SK-N-SH (cell line): ENCODE measurements around the gene ARV1. TPM values are rescaled to one million over a fixed set of nuclear protein-coding genes. Genes with fewer than 3 reads are reported as not detected.

Experiments used
- CTCF ChIA-PET: fragments of 300-600, 350-600 bp; formaldehyde crosslinking; extraction: SDS; loops from one replicate; lab custom pipeline; 2021; lab: Yijun Ruan, JAX
- POLR2A ChIA-PET: fragments of 350-600 bp; sonication (Branson Sonifier 250); formaldehyde crosslinking; extraction: SDS; loops from one replicate; lab custom pipeline; 2020; ENCODE audit warnings: antibody characterized with exemption, inconsistent platforms; lab: Yijun Ruan, JAX
- DNase-seq: peaks from one replicate; pipeline ENCODE4 v3.0.0; 2012
- H2AFZ ChIP-seq: fragments of 200-600 bp; sonication (generic); 2 replicates; pipeline ENCODE4 v1.8.1; 2016; ENCODE audit warnings: antibody characterized with exemption, mild to moderate bottlenecking, low read depth
- H3F3A ChIP-seq: fragments of 200-600 bp; sonication (generic); replicated peaks from 2 replicates; pipeline ENCODE3; 2016; ENCODE audit warnings: antibody characterized with exemption, mild to moderate bottlenecking; ENCODE audit not compliant: insufficient read depth
- H3K27ac ChIP-seq, 2 experiments: fragments of 200-500 bp in 1 of 2; fragments of 200-600 bp in 1 of 2; sonication (Bioruptor generic) in 1 of 2; sonication (generic), shearing (Covaris generic) in 1 of 2; 2 replicates each; pipeline versions ENCODE4 v1.5.1 to v1.6.1; 2014 to 2016; ENCODE audit warnings: low read depth in 2 of 2, inconsistent platforms in 1 of 2, low read length in 1 of 2, mild to moderate bottlenecking in 1 of 2, mixed read lengths in 1 of 2
- H3K27me3 ChIP-seq: fragments of 200-600 bp; sonication (generic), shearing (Covaris generic); 2 replicates; pipeline ENCODE4 v1.6.1; 2016; ENCODE audit warnings: mixed run types; ENCODE audit not compliant: insufficient read depth
- H3K36me3 ChIP-seq, 2 experiments: fragments of 200-500 bp in 1 of 2; fragments of 200-600 bp in 1 of 2; sonication (Bioruptor generic) in 1 of 2; sonication (generic) in 1 of 2; replicated peaks in 1 of 2; 2 replicates each; pipeline versions ENCODE3 to v1.5.1; 2014 to 2016; ENCODE audit warnings: low read length in 1 of 2, mild to moderate bottlenecking in 1 of 2; ENCODE audit not compliant: insufficient read depth in 2 of 2, control insufficient read depth in 1 of 2
- H3K4me1 ChIP-seq, 2 experiments: fragments of 200-500 bp in 1 of 2; fragments of 200-600 bp in 1 of 2; sonication (Bioruptor generic) in 1 of 2; sonication (generic), shearing (Covaris generic) in 1 of 2; 2 replicates each; pipeline versions ENCODE4 v1.5.1 to v1.6.1; 2014 to 2016; ENCODE audit warnings: low read depth in 1 of 2, low read length in 1 of 2, mixed run types in 1 of 2; ENCODE audit not compliant: insufficient read depth in 2 of 2, control insufficient read depth in 1 of 2
- H3K4me2 ChIP-seq: fragments of 200-600 bp; sonication (generic), shearing (Covaris generic); 2 replicates; pipeline ENCODE4 v1.6.1; 2017; ENCODE audit warnings: mixed run types
- H3K4me3 ChIP-seq, 2 experiments: fragments of 200-500 bp in 1 of 2; fragments of 200-600 bp in 1 of 2; sonication (Bioruptor generic) in 1 of 2; sonication (generic), shearing (Covaris generic) in 1 of 2; 2 replicates each; pipeline versions ENCODE4 v1.5.1 to v1.8.1; 2014 to 2016; ENCODE audit warnings: low read depth in 2 of 2, inconsistent platforms in 1 of 2, low read length in 1 of 2, mild to moderate bottlenecking in 1 of 2, mixed read lengths in 1 of 2, moderate library complexity in 1 of 2
- H3K79me2 ChIP-seq: fragments of 200-600 bp; sonication (generic); 2 replicates; pipeline ENCODE4 v1.8.1; 2017; ENCODE audit warnings: mild to moderate bottlenecking; ENCODE audit not compliant: insufficient read depth
- H3K9ac ChIP-seq: fragments of 200-600 bp; sonication (generic); 2 replicates; pipeline ENCODE4 v1.6.1; 2017; ENCODE audit warnings: mixed run types
- H3K9me2 ChIP-seq: fragments of 200-600 bp; sonication (generic); 2 replicates; pipeline ENCODE4 v1.6.1; 2017; ENCODE audit warnings: mixed run types
- H3K9me3 ChIP-seq: fragments of 200-600 bp; sonication (generic); 2 replicates; pipeline ENCODE4 v1.6.1; 2017; ENCODE audit warnings: mixed run types, mild to moderate bottlenecking, moderate library complexity
- H4K20me1 ChIP-seq: fragments of 200-600 bp; sonication (generic); 2 replicates; pipeline ENCODE4 v1.6.1; 2017; ENCODE audit warnings: mild to moderate bottlenecking, mixed run types; ENCODE audit not compliant: insufficient read depth
- ELF1 ChIP-seq: IDR thresholded peaks from 2 replicates; pipeline ENCODE4 v1.4.0; 2012
- EP300 ChIP-seq, 2 experiments: IDR thresholded peaks; 2 replicates each; pipeline versions ENCODE4 v1.4.0 to v1.6.1; 2012; ENCODE audit warnings: borderline replicate concordance in 1 of 2, low read depth in 1 of 2, low read length in 1 of 2
- EZH2phosphoT487 ChIP-seq: fragments of 200-600 bp; sonication (generic); IDR thresholded peaks from 2 replicates; pipeline ENCODE4 v1.6.1; 2017; ENCODE audit warnings: low read depth, mixed run types, mild to moderate bottlenecking, antibody characterized with exemption, moderate library complexity, borderline replicate concordance
- FOSL2 ChIP-seq: IDR thresholded peaks from 2 replicates; pipeline ENCODE4 v1.4.0; 2012; ENCODE audit warnings: low read depth, mild to moderate bottlenecking, moderate library complexity, borderline replicate concordance
- FOXJ3 ChIP-seq: sonication (generic); formaldehyde crosslinking; IDR thresholded peaks from 2 replicates; pipeline ENCODE4 v1.5.1; 2020; ENCODE audit warnings: mild to moderate bottlenecking, missing genetic modification reagents
- GABPA ChIP-seq: IDR thresholded peaks from 2 replicates; pipeline ENCODE4 v1.4.0; 2012; ENCODE audit warnings: low read depth, mild to moderate bottlenecking
- GATA2 ChIP-seq: sonication (generic); formaldehyde crosslinking; IDR thresholded peaks from 2 replicates; pipeline ENCODE4 v1.5.0; 2020; ENCODE audit warnings: mild to moderate bottlenecking, missing genetic modification reagents
- JUND ChIP-seq: IDR thresholded peaks from 2 replicates; pipeline ENCODE4 v1.4.0; 2012
- MXI1 ChIP-seq: IDR thresholded peaks from 2 replicates; pipeline ENCODE4 v1.6.1; 2012; ENCODE audit warnings: mild to moderate bottlenecking, low read depth, low read length, improper control_type of control experiment
- NFIC ChIP-seq: IDR thresholded peaks from 2 replicates; pipeline ENCODE4 v1.4.0; 2012; ENCODE audit warnings: borderline replicate concordance
- RAD21 ChIP-seq: IDR thresholded peaks from 2 replicates; pipeline ENCODE4 v1.6.1; 2012; ENCODE audit warnings: mild to moderate bottlenecking, low read length
- SIN3A ChIP-seq: IDR thresholded peaks from 2 replicates; pipeline ENCODE4 v1.6.1; 2012; ENCODE audit warnings: low read depth, mild to moderate bottlenecking, low read length, moderate library complexity, borderline replicate concordance
- SMC3 ChIP-seq: IDR thresholded peaks from 2 replicates; pipeline ENCODE4 v1.6.1; 2012; ENCODE audit warnings: low read depth, low read length, improper control_type of control experiment
- TAF1 ChIP-seq: IDR thresholded peaks from 2 replicates; pipeline ENCODE4 v1.6.1; 2012; ENCODE audit warnings: low read depth, mild to moderate bottlenecking, low read length, moderate library complexity, borderline replicate concordance
- TCF12 ChIP-seq: IDR thresholded peaks from 2 replicates; pipeline ENCODE4 v1.4.0; 2012
- YY1 ChIP-seq: IDR thresholded peaks from 2 replicates; pipeline ENCODE4 v1.4.0; 2012; ENCODE audit warnings: low read depth, mild to moderate bottlenecking
- WGBS: methylation state at CpG from one replicate; pipeline ENCODE4 v1.1.6; 2017; ENCODE audit warnings: low lambda C conversion rate; 5-methylcytosine and 5-hydroxymethylcytosine counted together
- polyA plus RNA-seq, 3 experiments: library from polyadenylated mRNA; depleted of rRNA; stranded (reverse); fragments of >200 nt; gene quantifications; 2 replicates each; pipeline ENCODE4 v1.2.3, GENCODE V29; 2012
- TF ChIP-seq, protein P1 (sequence below): IDR thresholded peaks from 2 replicates; pipeline ENCODE4; 2012
- TF ChIP-seq, protein P2 (sequence below): IDR thresholded peaks from 2 replicates; pipeline ENCODE4 v1.4.0; 2012; ENCODE audit warnings: low read depth, borderline replicate concordance
- TF ChIP-seq, protein P3 (sequence below): IDR thresholded peaks from 2 replicates; pipeline ENCODE4 v1.4.0; 2012; ENCODE audit warnings: low read depth, borderline replicate concordance

ARV1 gene
- polyA plus RNA-seq, 1 of the 3 experiments (the other 2 are of a cell fraction), result 26.7 TPM

DNA sequence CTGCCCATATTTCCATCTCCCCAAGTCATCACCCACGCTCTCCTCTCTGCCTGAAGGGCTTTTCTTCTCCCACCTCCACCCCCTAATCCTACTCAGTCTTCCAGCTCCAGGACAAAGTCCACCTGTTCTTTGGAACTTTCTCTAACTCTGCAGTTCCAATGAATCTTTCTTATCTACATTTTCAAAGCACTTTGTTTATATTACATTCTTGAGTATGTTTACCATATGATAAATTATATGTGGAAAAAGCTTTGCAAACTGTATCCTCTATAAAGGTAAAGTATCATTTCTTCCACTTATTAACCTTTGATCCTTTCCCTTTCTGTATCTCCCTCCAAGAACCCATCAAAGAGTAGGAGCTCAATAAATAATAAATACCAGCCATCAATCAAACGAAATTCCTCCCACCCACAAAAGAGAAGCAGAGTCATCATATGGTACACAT is 39.9 kb upstream of the ARV1 start:
- CTCF ChIA-PET, result interaction anchor here (1.3 to 2.1 kb wide), 3 partner anchors 14 to 22 kb away, joined by 4 to 7 read pairs (median 7); no protein-coding TSS in a partner anchor
- 69% methylated on average over 2 of the region's 2 CpGs for WGBS
- DNase-seq, result no peak

DNA sequence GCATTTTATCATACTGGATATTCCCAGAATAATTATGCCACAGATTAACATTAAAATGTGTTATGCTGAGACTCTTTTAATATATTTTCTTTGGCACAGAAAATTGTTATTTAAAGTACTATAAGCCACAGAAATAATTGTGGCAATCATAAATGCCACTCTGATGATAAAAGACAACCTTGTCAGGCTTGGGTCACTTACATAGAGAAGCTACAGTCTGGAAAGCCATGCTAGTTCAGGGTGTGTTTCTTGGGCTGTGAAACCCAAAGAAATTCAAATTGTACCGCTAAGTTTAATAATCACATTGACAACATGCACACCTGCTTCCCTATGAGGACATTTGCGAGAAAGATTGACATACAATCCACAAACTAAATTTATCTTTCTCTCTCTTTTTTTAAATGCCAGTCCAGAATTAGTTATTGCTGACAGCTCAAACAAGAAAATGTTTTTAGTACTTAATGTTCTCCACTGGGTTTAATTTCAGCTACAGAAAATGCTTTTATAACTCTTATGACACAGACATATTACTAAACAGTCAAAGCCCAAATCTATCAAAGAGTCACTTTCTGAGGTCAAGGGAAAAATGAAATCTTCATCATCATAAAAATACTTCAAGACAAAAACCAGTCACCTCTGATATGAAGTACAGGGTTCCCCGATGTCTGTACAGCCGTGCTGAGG is 38.9 kb upstream of the ARV1 start:
- Histone ChIP-seq H3K79me2 (no peaks in the 10 kb centered on the region), H3K9me3 (no peaks in the 10 kb centered on the region), H3K4me1 (no peaks in the 10 kb centered on the region), H3K27ac (no peak overlapping the region), H3K36me3 (peaks cover 0 to 17% of the 10 kb centered on the region in 2 experiments), H3K4me2 (no peak overlapping the region), H3K4me3 (no peak overlapping the region), H3F3A (no peaks in the 10 kb centered on the region), H2AFZ (no peak overlapping the region), H3K27me3 (no peaks in the 10 kb centered on the region), H4K20me1 (no peaks in the 10 kb centered on the region), H3K9me2 (no peaks in the 10 kb centered on the region), H3K9ac (no peak overlapping the region)
- no peak for DNase-seq
- WGBS, result 84% methylated on average over 4 of the region's 4 CpGs
- CTCF ChIA-PET, result interaction anchor here (1.3 to 1.4 kb wide), 2 partner anchors 17 to 19 kb away, joined by 4 read pairs; no protein-coding TSS in a partner anchor
- POLR2A ChIA-PET, result no interaction called here
- TF ChIP-seq EZH2phosphoT487, result no peak
- TF ChIP-seq NFIC, result no peak
- TF ChIP-seq, protein P1, sequence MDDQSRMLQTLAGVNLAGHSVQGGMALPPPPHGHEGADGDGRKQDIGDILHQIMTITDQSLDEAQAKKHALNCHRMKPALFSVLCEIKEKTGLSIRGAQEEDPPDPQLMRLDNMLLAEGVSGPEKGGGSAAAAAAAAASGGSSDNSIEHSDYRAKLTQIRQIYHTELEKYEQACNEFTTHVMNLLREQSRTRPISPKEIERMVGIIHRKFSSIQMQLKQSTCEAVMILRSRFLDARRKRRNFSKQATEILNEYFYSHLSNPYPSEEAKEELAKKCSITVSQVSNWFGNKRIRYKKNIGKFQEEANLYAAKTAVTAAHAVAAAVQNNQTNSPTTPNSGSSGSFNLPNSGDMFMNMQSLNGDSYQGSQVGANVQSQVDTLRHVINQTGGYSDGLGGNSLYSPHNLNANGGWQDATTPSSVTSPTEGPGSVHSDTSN, result no peak
- no peak for TF ChIP-seq FOSL2
- no peak for TF ChIP-seq GATA2 (CRISPR knock-in tag)
- TF ChIP-seq EP300 (IDR thresholded peaks at IDR 0.05; ENCODE audit: borderline replicate concordance in 1 of 2, low read depth in 1 of 2, low read length in 1 of 2), result no peak
- TF ChIP-seq TCF12, result no peak
- no peak for TF ChIP-seq SIN3A
- no peak for TF ChIP-seq MXI1
- TF ChIP-seq FOXJ3 (CRISPR knock-in tag), result no peak
- no peak for TF ChIP-seq RAD21
- TF ChIP-seq, protein P2, sequence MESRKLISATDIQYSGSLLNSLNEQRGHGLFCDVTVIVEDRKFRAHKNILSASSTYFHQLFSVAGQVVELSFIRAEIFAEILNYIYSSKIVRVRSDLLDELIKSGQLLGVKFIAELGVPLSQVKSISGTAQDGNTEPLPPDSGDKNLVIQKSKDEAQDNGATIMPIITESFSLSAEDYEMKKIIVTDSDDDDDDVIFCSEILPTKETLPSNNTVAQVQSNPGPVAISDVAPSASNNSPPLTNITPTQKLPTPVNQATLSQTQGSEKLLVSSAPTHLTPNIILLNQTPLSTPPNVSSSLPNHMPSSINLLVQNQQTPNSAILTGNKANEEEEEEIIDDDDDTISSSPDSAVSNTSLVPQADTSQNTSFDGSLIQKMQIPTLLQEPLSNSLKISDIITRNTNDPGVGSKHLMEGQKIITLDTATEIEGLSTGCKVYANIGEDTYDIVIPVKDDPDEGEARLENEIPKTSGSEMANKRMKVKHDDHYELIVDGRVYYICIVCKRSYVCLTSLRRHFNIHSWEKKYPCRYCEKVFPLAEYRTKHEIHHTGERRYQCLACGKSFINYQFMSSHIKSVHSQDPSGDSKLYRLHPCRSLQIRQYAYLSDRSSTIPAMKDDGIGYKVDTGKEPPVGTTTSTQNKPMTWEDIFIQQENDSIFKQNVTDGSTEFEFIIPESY, result no peak

More for the DNA sequence above, 39.9 kb upstream of the ARV1 start:
- Histone ChIP-seq H3K9me2 (no peaks in the 10 kb centered on the region), H4K20me1 (no peaks in the 10 kb centered on the region), H3K36me3 (peaks cover 0 to 18% of the 10 kb centered on the region in 2 experiments), H3K9ac (no peak overlapping the region), H3K9me3 (no peaks in the 10 kb centered on the region), H2AFZ (no peak overlapping the region), H3K79me2 (no peaks in the 10 kb centered on the region), H3K27me3 (no peaks in the 10 kb centered on the region), H3F3A (no peaks in the 10 kb centered on the region), H3K4me2 (no peak overlapping the region), H3K4me1 (no peaks in the 10 kb centered on the region), H3K27ac (no peak overlapping the region), H3K4me3 (no peak overlapping the region)
- TF ChIP-seq SMC3, result no peak
- TF ChIP-seq SIN3A, result no peak
- TF ChIP-seq, protein P2, result no peak
- TF ChIP-seq, protein P3, sequence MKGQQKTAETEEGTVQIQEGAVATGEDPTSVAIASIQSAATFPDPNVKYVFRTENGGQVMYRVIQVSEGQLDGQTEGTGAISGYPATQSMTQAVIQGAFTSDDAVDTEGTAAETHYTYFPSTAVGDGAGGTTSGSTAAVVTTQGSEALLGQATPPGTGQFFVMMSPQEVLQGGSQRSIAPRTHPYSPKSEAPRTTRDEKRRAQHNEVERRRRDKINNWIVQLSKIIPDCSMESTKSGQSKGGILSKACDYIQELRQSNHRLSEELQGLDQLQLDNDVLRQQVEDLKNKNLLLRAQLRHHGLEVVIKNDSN, result no peak
- TF ChIP-seq YY1, result no peak
- TF ChIP-seq ELF1, result no peak
- TF ChIP-seq JUND, result no peak
- TF ChIP-seq MXI1, result no peak
- TF ChIP-seq TCF12, result no peak
- TF ChIP-seq NFIC, result no peak
- TF ChIP-seq GABPA, result no peak
- no peak for TF ChIP-seq TAF1
- POLR2A ChIA-PET, result no interaction called here
